Nephron (organoid): ENCODE results near the gene HP1BP3.

ENCODE experiments used
- H3K27ac Mint-ChIP-seq, 3 experiments: 2 replicates each; pipeline ENCODE4 v1.8.0; 2020; ENCODE audit warnings: mixed read lengths in 3 of 3, mild to moderate bottlenecking in 2 of 3, moderate library complexity in 1 of 3
- H3K27me3 Mint-ChIP-seq: 2 replicates; pipeline ENCODE4 v1.8.0; 2021; ENCODE audit warnings: low read depth, mild to moderate bottlenecking, moderate library complexity, mixed read lengths
- H3K36me3 Mint-ChIP-seq: 2 replicates; pipeline ENCODE4 v1.8.0; 2020; ENCODE audit warnings: low read depth, mixed read lengths
- H3K4me1 Mint-ChIP-seq: 2 replicates; pipeline ENCODE4 v1.8.0; 2020; ENCODE audit warnings: mixed read lengths
- H3K4me3 Mint-ChIP-seq, 3 experiments: 2 replicates each; pipeline ENCODE4 v1.8.0; 2020; ENCODE audit warnings: mild to moderate bottlenecking in 3 of 3, mixed read lengths in 3 of 3, moderate library complexity in 2 of 3
- H3K9me3 Mint-ChIP-seq: 2 replicates; pipeline ENCODE4 v1.8.0; 2020; ENCODE audit warnings: mixed read lengths
- TF ChIP-seq, protein P1 (sequence below), 3 experiments: fragments of 200-600 bp; sonication (generic); IDR thresholded peaks; one replicate each; pipeline ENCODE4 v1.5.0; 2021; ENCODE audit warnings: antibody characterized with exemption in 3 of 3; ENCODE audit not compliant: unreplicated experiment in 3 of 3

HP1BP3 gene

DNA sequence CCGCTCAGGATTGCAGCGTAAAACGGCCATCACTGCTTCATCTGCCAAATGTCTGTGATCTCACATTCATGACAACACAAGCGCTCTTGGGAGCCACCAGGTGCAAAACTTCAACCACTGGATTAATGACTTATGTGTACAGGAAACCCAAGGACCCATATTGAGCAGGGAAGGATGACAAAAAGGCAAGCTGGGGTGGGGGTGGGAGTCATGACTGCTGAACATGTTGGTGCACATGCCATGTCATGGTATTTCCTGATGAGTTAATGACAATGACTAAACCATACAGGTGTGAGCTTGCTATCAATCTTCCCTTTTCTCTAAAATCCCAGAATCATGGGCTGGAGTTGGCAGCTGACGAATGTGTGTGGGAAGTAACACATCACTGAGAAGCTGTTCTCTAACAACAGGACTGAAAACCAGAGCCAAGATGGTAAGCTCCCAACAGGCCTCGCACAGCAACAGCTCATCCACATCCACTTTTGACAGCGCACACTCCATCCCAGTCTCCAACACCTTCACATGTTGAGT lies 51.5 kb downstream of the HP1BP3 start:
- Mint-ChIP-seq H3K27me3 (peaks cover 29% of the 10 kb centered on the region), H3K36me3 (peaks cover 18% of the 10 kb centered on the region), H3K9me3 (no peaks in the 10 kb centered on the region), H3K27ac (no peak overlapping the region), H3K4me3 (no peak overlapping the region), H3K4me1 (peaks cover 5% of the 10 kb centered on the region)
- TF ChIP-seq, protein P1, sequence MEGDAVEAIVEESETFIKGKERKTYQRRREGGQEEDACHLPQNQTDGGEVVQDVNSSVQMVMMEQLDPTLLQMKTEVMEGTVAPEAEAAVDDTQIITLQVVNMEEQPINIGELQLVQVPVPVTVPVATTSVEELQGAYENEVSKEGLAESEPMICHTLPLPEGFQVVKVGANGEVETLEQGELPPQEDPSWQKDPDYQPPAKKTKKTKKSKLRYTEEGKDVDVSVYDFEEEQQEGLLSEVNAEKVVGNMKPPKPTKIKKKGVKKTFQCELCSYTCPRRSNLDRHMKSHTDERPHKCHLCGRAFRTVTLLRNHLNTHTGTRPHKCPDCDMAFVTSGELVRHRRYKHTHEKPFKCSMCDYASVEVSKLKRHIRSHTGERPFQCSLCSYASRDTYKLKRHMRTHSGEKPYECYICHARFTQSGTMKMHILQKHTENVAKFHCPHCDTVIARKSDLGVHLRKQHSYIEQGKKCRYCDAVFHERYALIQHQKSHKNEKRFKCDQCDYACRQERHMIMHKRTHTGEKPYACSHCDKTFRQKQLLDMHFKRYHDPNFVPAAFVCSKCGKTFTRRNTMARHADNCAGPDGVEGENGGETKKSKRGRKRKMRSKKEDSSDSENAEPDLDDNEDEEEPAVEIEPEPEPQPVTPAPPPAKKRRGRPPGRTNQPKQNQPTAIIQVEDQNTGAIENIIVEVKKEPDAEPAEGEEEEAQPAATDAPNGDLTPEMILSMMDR (IDR thresholded peaks at IDR 0.05; ENCODE audit: unreplicated experiment in 3 of 3), result no peak

DNA sequence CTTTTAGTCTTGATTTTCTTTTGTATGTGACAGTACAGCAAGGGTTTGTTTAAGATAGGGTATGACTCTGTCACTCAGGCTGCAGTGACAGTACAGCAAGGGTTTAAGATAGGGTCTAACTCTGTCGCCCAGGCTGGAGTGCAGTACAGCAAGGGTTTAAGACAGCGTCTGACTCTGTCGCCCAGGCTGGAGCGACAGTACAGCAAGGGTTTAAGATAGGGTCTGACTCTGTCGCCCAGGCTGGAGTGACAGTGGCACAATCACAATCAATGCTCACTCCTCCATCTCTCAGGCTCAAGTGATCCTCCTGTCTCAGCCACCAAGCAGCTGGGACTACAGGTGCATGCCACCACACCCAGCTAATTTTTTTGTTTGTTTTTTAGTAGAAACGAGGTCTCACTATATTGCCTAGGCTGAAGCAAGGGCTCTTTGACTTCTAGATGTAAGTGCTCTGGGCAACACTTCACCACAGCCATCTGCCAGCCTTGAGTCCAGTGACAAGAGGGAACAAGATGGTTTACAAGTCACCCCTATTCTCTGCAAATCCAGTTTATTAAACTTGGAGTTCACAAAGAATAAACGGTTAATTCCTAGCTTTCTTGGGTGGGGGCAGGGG lies 53.6 kb downstream of the HP1BP3 start:
- H3K27me3 Mint-ChIP-seq, result peaks cover 51% of the 10 kb centered on the region

DNA sequence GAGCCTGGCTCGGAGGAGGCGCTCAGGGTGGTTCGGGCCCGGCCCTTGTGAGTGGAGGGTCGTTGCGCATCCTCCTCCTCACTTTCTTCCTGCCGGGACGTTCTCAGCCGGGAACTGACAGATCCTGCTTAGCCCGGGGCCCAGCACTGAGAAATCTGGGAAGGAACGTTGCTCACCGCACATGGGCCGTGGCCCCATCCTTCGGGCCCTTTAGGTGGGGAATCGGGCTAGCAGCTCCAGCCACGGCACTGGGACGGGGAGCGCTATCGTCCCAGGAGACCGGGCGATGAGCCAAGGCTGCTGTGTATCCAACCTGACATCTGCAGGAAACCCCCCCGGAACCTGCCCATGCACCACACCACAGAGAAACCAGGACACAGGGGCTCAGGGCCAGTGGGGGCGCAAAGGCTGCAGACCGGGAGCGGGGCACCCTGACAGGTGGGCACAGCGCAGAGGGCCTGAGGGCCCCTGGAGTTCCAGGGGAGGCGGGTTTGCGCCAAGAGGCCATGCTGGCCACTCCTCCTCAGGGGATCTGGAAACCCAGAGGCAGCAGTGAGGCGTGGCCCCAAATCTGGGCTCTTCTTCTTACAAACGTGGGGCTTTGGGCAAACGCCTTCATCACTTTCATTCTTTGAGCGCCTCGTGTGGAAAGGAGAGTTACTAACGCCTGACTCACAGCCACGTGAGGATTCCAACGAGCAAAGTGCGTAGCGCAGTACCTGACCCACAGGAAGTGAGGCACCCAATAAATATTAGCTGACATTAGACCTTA lies 54.3 kb downstream of the HP1BP3 start, which contains the start of gene SH2D5:
TSS of gene SH2D5 (minus strand) at position 116 of the 772 bp plus-strand sequence. CDS start 4,659 bp downstream, outside the sequence.
- no peaks in the 10 kb centered on the region for H3K9me3 Mint-ChIP-seq
- H3K36me3 Mint-ChIP-seq, result peaks cover 7% of the 10 kb centered on the region
- peak within 1 kb of the TSS in 2 of 3 experiments; percentile 20 to 27 for H3K27ac Mint-ChIP-seq
- peaks cover 57% of the 10 kb centered on the region for H3K27me3 Mint-ChIP-seq
- peak within 1 kb of the TSS; percentile 79 to 86 (median 85) for H3K4me3 Mint-ChIP-seq
- TF ChIP-seq, protein P1 (IDR thresholded peaks at IDR 0.05; ENCODE audit: unreplicated experiment in 3 of 3), result peak; percentile 22 to 43 (median 24)
- H3K4me1 Mint-ChIP-seq, result peaks cover 9% of the 10 kb centered on the region

More for the DNA sequence above, 53.6 kb downstream of the HP1BP3 start:
- H3K9me3 Mint-ChIP-seq, result no peaks in the 10 kb centered on the region
- TF ChIP-seq, protein P1 (IDR thresholded peaks at IDR 0.05; ENCODE audit: unreplicated experiment in 3 of 3), result peak in 1 of 3 experiments; percentile 4
- peaks cover 9% of the 10 kb centered on the region for H3K4me1 Mint-ChIP-seq
- H3K27ac Mint-ChIP-seq, result peak overlapping the region in 2 of 3 experiments; percentile 20 to 27
- peaks cover 13% of the 10 kb centered on the region for H3K36me3 Mint-ChIP-seq
- H3K4me3 Mint-ChIP-seq, result peak overlapping the region; percentile 79 to 86 (median 85)

DNA sequence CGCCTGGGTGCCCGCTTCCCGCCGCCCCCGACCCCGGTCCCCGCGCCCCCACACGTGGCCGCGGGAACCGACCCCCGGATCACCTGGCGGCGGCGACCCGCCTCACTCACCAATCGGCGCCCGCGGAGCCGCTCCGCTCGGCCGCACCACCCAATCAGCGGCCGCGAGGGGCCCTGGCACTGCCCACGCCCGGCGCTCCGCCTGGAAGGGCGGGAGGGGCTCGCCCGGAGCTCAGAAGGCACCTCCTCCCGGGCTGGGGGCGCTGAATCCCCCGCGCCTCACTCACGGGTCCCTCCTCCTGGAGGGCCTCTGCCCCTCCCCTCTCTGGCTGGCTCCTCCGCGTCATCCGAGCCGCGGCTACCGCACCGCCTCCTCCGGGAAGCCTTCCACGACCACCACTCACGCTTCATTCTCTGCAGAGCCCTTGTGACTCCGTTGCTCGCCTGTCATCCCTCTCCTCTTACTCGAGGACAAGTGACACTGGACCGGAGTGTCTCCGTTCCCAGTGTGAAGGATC lies 55.0 kb downstream of the HP1BP3 start:
- Mint-ChIP-seq H3K4me1 (peaks cover 9% of the 10 kb centered on the region), H3K27ac (no peak overlapping the region), H3K4me3 (peak overlapping the region; percentile 79 to 86 (median 85)), H3K27me3 (peaks cover 61% of the 10 kb centered on the region), H3K9me3 (no peaks in the 10 kb centered on the region), H3K36me3 (peaks cover 1% of the 10 kb centered on the region)
- TF ChIP-seq, protein P1 (IDR thresholded peaks at IDR 0.05; ENCODE audit: unreplicated experiment in 3 of 3), result no peak

DNA sequence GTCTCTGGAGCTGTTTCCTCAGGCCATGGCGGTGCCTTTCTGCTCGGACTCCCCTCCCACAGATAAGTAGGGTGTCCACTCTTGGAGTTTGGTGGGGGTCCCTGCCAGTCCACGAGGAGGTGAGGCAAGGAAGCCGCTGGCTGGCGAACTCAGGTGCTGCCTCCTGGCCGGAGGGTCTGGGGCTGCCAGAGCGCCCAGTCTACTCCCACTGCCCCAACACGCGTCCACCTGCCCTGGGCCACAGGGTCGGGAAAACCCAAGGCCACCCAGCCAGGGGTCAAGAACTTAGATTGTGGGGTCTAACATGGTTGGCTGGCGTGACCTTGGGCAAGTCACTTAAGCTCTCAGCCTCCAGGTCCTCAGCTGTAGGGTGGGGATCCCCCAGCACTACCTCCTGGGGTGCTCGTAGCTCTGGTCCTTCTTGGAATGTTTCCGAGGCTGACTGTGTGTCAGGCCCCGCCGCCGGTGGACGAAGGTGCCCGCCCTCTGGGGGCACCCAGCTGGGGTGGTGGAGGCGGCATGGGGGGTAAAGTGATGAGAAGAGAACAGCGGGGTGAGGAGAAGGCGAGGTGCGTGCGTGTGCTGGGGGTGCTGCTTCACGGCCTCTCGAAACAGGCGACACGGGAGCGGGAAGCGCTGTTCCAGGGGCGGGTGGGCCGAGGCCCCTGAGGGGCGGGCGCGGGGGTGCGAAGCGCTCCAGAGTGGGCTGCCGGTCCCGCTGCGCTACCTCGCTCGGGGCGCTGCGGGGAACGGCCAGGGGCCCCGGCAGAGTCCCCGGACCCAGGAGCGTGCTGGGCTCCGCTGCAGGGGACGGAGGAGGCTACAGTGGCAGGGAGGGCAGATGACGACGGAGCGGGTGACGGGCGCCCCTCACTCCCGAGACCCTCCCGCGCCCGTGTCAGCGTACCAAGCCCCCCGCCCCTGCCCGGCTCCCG lies 55.8 kb downstream of the HP1BP3 start:
- Mint-ChIP-seq H3K9me3 (no peaks in the 10 kb centered on the region), H3K27ac (no peak overlapping the region), H3K36me3 (no peaks in the 10 kb centered on the region), H3K27me3 (peaks cover 61% of the 10 kb centered on the region), H3K4me3 (peak overlapping the region; percentile 57 to 75 (median 75)), H3K4me1 (peaks cover 9% of the 10 kb centered on the region)
- TF ChIP-seq, protein P1 (IDR thresholded peaks at IDR 0.05; ENCODE audit: unreplicated experiment in 3 of 3), result no peak
